ENCODE data around the gene DNM2.

The DNM2 gene

DNA sequence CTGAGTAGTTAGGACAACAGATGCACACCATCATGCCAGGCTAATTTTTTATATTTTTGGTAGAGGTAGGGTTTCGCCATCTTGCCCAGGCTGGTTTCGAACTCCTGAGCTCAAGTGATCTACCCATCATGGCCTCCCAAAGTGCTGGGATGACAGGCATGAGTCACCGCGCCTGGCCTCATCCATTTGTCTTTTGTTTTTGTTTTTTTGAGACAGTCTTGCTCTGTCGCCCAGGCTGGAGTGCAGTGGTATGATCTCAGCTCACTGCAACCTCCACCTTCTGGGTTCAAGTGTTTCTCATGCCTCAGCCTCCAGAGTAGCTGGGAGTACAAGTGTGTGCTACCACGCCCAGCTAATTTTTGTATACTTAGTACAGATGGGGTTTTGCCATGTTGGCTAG, 57.0 kb downstream of the DNM2 start:
- Histone ChIP-seq H3K36me3 (ENCODE audit: insufficient read depth, low read length) (peaks cover 37% of the 10 kb centered on the region), H3K9me3 (ENCODE audit: low read depth, low read length) (no peaks in the 10 kb centered on the region), H3K9ac (ENCODE audit: insufficient read length) (no peak overlapping the region)

DNA sequence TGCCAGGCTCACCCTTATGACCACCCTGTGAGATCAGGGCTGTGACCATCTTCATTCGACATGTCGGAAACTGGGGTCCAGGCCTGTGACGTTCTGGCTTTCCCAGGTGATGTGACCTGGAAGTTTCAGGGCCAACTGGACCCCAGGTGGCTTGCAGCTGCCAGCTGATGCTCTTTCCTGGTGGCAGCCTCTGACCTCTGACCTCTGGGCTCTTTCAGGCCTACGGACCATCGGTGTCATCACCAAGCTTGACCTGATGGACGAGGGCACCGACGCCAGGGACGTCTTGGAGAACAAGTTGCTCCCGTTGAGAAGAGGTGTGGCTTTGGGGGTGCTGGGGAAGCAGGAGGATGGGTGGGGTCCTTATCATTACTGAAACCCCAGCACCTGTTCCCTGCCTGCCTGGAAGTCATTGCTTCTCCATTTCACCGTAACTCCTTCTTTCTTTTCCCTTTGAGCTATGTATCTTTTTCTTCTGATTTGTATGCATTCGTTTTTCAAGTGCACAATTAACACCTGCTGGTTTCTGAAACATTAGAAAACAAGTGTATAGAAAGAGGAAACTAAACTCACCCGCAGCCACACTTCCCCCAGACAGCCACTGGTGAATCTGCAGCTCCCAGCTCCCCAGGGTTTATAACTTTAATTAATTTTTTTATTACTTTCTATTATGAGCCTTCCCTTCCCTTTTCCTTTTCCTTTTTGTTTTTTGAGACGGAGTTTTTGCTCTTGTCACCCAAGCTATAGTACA, 59.2 kb downstream of the DNM2 start:
- no peak overlapping the region for H3K27ac ChIP-seq
- H3K9me3 ChIP-seq (ENCODE audit: low read depth, low read length) = no peaks in the 10 kb centered on the region
- DNase-seq (ENCODE audit: low read depth, low spot score) = no peak
- peaks cover 41% of the 10 kb centered on the region for H3K36me3 ChIP-seq (ENCODE audit: insufficient read depth, low read length)
- H3K4me3 ChIP-seq = no peak overlapping the region
- no peak for TF ChIP-seq FOXP2 (optimal IDR thresholded peaks at IDR 0.05; ENCODE audit: control extremely low read depth, extremely low read length, insufficient read depth)
- no peak for TF ChIP-seq POLR2AphosphoS5 (IDR thresholded peaks at IDR 0.05; ENCODE audit: borderline replicate concordance, low read depth, low read length)
- TF ChIP-seq EZH2 (IDR thresholded peaks at IDR 0.05) = no peak
- no peak overlapping the region for H3K9ac ChIP-seq (ENCODE audit: insufficient read length)

More for the DNA sequence above, 57.0 kb downstream of the DNM2 start:
- DNase-seq (ENCODE audit: low read depth, low spot score) = no peak
- TF ChIP-seq POLR2AphosphoS5 (IDR thresholded peaks at IDR 0.05; ENCODE audit: borderline replicate concordance, low read depth, low read length) (no peak), EZH2 (IDR thresholded peaks at IDR 0.05) (no peak), FOXP2 (optimal IDR thresholded peaks at IDR 0.05; ENCODE audit: control extremely low read depth, extremely low read length, insufficient read depth) (no peak)
- Histone ChIP-seq H3K4me3 (no peak overlapping the region), H3K27ac (no peak overlapping the region)

DNA sequence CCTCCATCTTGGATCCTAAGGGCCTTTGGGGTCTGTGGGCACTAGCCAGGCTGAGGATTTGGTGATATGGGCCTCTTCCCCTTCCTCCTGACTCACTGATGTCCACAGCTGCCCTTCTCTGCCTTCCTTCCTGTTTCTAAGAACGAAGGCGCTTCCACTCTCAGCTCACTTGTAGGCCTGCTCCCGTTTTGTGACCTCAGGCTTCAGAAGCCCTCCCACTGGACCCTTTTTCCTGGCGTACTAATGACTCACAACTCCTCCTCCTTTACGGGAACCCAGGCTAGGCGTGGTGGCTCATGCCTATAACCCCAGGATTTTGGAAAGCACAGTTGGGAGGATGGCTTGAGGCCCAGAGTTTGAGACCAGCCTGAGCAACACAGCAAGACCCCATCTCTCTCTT, 62.5 kb downstream of the DNM2 start:
- TF ChIP-seq FOXP2 (optimal IDR thresholded peaks at IDR 0.05; ENCODE audit: control extremely low read depth, extremely low read length, insufficient read depth) = no peak
- no peak for TF ChIP-seq EZH2 (IDR thresholded peaks at IDR 0.05)
- TF ChIP-seq POLR2AphosphoS5 (IDR thresholded peaks at IDR 0.05; ENCODE audit: borderline replicate concordance, low read depth, low read length) = no peak
- Histone ChIP-seq H3K4me3 (no peak overlapping the region), H3K9me3 (ENCODE audit: low read depth, low read length) (no peaks in the 10 kb centered on the region), H3K27ac (no peak overlapping the region), H3K36me3 (ENCODE audit: insufficient read depth, low read length) (peaks cover 48% of the 10 kb centered on the region; the same call in 1 of the 2 replicates), H3K9ac (ENCODE audit: insufficient read length) (no peak overlapping the region)
- no peak for DNase-seq (ENCODE audit: low read depth, low spot score)

DNA sequence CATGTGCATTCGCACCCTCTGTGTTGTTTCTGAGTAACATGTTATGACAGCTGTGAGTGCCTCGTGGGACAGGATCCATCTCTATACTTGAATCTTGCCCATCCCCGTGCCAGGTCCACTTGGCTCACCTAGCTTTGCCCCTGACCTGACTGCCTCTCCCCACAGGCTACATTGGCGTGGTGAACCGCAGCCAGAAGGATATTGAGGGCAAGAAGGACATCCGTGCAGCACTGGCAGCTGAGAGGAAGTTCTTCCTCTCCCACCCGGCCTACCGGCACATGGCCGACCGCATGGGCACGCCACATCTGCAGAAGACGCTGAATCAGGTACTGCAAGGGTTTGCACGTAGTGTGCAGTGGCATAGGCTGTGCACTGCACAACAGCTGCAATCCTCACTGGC, 64.9 kb downstream of the DNM2 start:
- H3K27ac ChIP-seq = no peak overlapping the region
- H3K9me3 ChIP-seq (ENCODE audit: low read depth, low read length) = no peaks in the 10 kb centered on the region
- no peak for TF ChIP-seq EZH2 (IDR thresholded peaks at IDR 0.05)
- TF ChIP-seq POLR2AphosphoS5 (IDR thresholded peaks at IDR 0.05; ENCODE audit: borderline replicate concordance, low read depth, low read length) = no peak
- TF ChIP-seq FOXP2 (optimal IDR thresholded peaks at IDR 0.05; ENCODE audit: control extremely low read depth, extremely low read length, insufficient read depth) = no peak
- no peak overlapping the region for H3K4me3 ChIP-seq
- H3K36me3 ChIP-seq (ENCODE audit: insufficient read depth, low read length) = peaks cover 49% of the 10 kb centered on the region
- no peak overlapping the region for H3K9ac ChIP-seq (ENCODE audit: insufficient read length)
- DNase-seq (ENCODE audit: low read depth, low spot score) = no peak

- TF ChIP-seq EZH2 (IDR thresholded peaks at IDR 0.05) = no peak
- no peak for TF ChIP-seq POLR2AphosphoS5 (IDR thresholded peaks at IDR 0.05; ENCODE audit: borderline replicate concordance, low read depth, low read length)
- no peak for TF ChIP-seq FOXP2 (optimal IDR thresholded peaks at IDR 0.05; ENCODE audit: control extremely low read depth, extremely low read length, insufficient read depth)
- no peak for DNase-seq (ENCODE audit: low read depth, low spot score)
- Histone ChIP-seq H3K9ac (ENCODE audit: insufficient read length) (no peak overlapping the region), H3K27ac (no peak overlapping the region), H3K9me3 (ENCODE audit: low read depth, low read length) (no peaks in the 10 kb centered on the region), H3K4me3 (no peak overlapping the region), H3K36me3 (ENCODE audit: insufficient read depth, low read length) (peaks cover 52% of the 10 kb centered on the region)
Observed at GRCh38 chr19:10784257-10784656, 66.4 kb downstream of the DNM2 start.

GRCh38 chr19:10788146-10788545, 70.3 kb downstream of the DNM2 start:
- H3K36me3 ChIP-seq (ENCODE audit: insufficient read depth, low read length) = peaks cover 41% of the 10 kb centered on the region
- DNase-seq (ENCODE audit: low read depth, low spot score) = no peak
- H3K4me3 ChIP-seq = no peak overlapping the region
- TF ChIP-seq EZH2 (IDR thresholded peaks at IDR 0.05) (no peak), FOXP2 (optimal IDR thresholded peaks at IDR 0.05; ENCODE audit: control extremely low read depth, extremely low read length, insufficient read depth) (no peak), POLR2AphosphoS5 (IDR thresholded peaks at IDR 0.05; ENCODE audit: borderline replicate concordance, low read depth, low read length) (no peak)
- no peak overlapping the region for H3K9ac ChIP-seq (ENCODE audit: insufficient read length)
- no peak overlapping the region for H3K27ac ChIP-seq
- no peaks in the 10 kb centered on the region for H3K9me3 ChIP-seq (ENCODE audit: low read depth, low read length)

DNA sequence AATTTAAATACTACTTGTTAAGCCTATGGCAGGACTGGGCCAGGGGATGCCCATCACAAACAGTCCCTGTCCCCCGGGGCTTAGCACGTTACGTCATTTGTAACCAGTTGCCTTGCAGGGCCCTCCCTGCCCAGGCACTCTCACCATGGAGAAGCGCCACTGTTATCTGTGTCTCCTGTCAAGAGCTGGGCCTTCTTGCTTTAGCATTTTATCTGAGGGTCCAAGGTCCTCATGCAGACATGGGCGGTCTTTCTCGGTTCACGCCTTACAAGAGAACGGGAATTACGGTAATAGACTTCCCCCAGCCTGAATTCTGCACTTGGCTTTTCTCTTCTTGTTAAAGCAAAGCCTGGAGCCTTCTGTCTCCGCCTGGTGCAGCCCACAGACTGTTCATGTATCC, 72.0 kb downstream of the DNM2 start:
- no peaks in the 10 kb centered on the region for H3K9me3 ChIP-seq (ENCODE audit: low read depth, low read length)
- no peak overlapping the region for H3K9ac ChIP-seq (ENCODE audit: insufficient read length)
- peaks cover 38% of the 10 kb centered on the region for H3K36me3 ChIP-seq (ENCODE audit: insufficient read depth, low read length)
- H3K4me3 ChIP-seq = no peak overlapping the region
- DNase-seq (ENCODE audit: low read depth, low spot score) = no peak
- H3K27ac ChIP-seq = no peak overlapping the region
- no peak for TF ChIP-seq EZH2 (IDR thresholded peaks at IDR 0.05)
- TF ChIP-seq POLR2AphosphoS5 (IDR thresholded peaks at IDR 0.05; ENCODE audit: borderline replicate concordance, low read depth, low read length) = no peak
- TF ChIP-seq FOXP2 (optimal IDR thresholded peaks at IDR 0.05; ENCODE audit: control extremely low read depth, extremely low read length, insufficient read depth) = no peak

DNA sequence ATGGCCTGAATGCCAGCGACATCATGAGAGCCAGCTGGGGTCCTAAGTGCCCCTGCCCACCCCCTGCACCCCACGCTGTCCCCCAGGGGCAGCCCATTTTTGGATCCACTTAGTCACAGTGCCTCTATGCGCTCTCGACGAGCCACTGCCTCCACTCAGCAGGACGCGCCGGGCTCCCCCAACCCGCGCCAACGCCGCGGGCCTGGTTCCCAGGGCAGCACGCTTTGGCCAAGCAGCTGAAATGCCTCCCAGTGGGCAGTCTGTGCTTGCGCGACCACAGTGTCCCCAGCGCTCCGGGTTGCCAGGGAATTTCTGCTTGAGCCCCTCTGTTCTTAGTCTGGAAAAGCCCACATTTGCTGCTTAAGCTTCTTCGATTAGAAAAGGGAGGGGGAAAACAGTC, 78.8 kb downstream of the DNM2 start:
- Histone ChIP-seq H3K9ac (ENCODE audit: insufficient read length) (no peak overlapping the region), H3K9me3 (ENCODE audit: low read depth, low read length) (no peaks in the 10 kb centered on the region), H3K27ac (no peak overlapping the region), H3K36me3 (ENCODE audit: insufficient read depth, low read length) (peaks cover 20% of the 10 kb centered on the region; the same call in 1 of the 2 replicates), H3K4me3 (no peak overlapping the region)
- no peak for DNase-seq (ENCODE audit: low read depth, low spot score)
- TF ChIP-seq EZH2 (IDR thresholded peaks at IDR 0.05) (no peak), POLR2AphosphoS5 (IDR thresholded peaks at IDR 0.05; ENCODE audit: borderline replicate concordance, low read depth, low read length) (no peak), FOXP2 (optimal IDR thresholded peaks at IDR 0.05; ENCODE audit: control extremely low read depth, extremely low read length, insufficient read depth) (no peak)
